Thyroid gland (tissue), 4 donors: ENCODE measurements around the gene ABHD14A. TPM values are rescaled to one million over a fixed set of nuclear protein-coding genes. Genes with fewer than 3 reads are reported as not detected.

Source experiments
- DNase-seq, 2 donors: peaks; one replicate each; pipeline ENCODE4 v3.0.0-alpha.2; 2019
- H3K27ac ChIP-seq, 3 donors: fragments of 200-600 bp; sonication (generic); 1 replicate in 2 of 3; 2 replicates in 1 of 3; pipeline ENCODE4 v1.5.1; 2016 to 2019; ENCODE audit warnings: mild to moderate bottlenecking in 1 of 3, moderate library complexity in 1 of 3
- H3K27me3 ChIP-seq: fragments of 200-600 bp; sonication (generic); one replicate; pipeline ENCODE4 v1.5.1; 2019
- H3K36me3 ChIP-seq, 2 donors: fragments of 200-600 bp; sonication (generic); one replicate each; pipeline ENCODE4 v1.5.1; 2016 to 2019
- H3K4me1 ChIP-seq, 2 donors: fragments of 200-600 bp; sonication (generic); one replicate each; pipeline ENCODE4 v1.5.1; 2017 to 2019
- H3K4me3 ChIP-seq, 3 donors: fragments of 200-600 bp; sonication (generic); replicated peaks in 1 of 3; 1 replicate in 2 of 3; 2 replicates in 1 of 3; pipeline ENCODE4 v1.5.1; 2016; ENCODE audit warnings: mild to moderate bottlenecking in 1 of 3
- H3K9me3 ChIP-seq: fragments of 200-600 bp; sonication (generic); one replicate; pipeline ENCODE4 v1.5.1; 2017
- CTCF ChIP-seq, 6 experiments: fragments of 200-600 bp in 3 of 6; fragments of 450-650 bp in 3 of 6; sonication (generic) in 3 of 6; IDR thresholded peaks; one replicate each; pipeline ENCODE4 v1.5.1; 2016 to 2019; ENCODE audit warnings: antibody characterized with exemption in 6 of 6, mild to moderate bottlenecking in 2 of 6, inconsistent platforms in 1 of 6, moderate library complexity in 1 of 6
- POLR2A ChIP-seq, 2 donors: fragments of 450-650 bp; IDR thresholded peaks; one replicate each; pipeline ENCODE4 v1.6.1; 2017; ENCODE audit warnings: antibody characterized with exemption in 2 of 2, mild to moderate bottlenecking in 2 of 2, moderate library complexity in 1 of 2
- WGBS, 2 donors: methylation state at CpG; one replicate each; pipeline ENCODE4 v1.1.5; 2017; 5-methylcytosine and 5-hydroxymethylcytosine counted together
- intact Hi-C: fragments of 100-400 bp; cut with DNase I; formaldehyde crosslinking; loops from one replicate; pipeline ENCODE4 v1.15.1; 2023
- total RNA-seq, 4 donors: library from RNA; depleted of rRNA; stranded (reverse); fragments of >200 nt; gene quantifications; one replicate each; pipeline ENCODE4 v1.2.3, GENCODE V29; 2016

Gene ABHD14A
- total RNA-seq, 4 donors from 2014 or later = 20.0 to 91.9 (median 49.3) TPM

DNA sequence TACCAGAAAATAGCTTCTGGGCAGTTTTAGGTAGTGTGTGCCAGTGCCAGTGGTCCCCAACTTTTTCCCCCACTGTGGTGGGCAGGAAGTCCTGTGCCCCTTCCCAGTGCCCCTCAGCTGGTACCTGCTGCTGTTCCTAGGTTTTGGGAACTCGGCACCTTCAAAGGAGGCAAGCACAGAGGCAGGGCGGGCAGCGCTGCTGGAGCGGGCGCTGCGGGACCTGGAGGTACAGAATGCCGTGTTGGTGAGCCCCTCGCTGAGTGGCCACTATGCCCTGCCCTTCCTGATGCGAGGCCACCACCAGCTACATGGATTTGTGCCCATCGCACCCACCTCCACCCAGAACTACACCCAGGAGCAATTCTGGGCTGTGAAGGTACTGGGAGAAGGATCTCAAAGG is 5.4 kb downstream of the ABHD14A start:
- WGBS, 2 donors = 95 to 96% methylated on average over 4 to 10 of the region's 10 CpGs
- Histone ChIP-seq H3K9me3 (no peaks in the 10 kb centered on the region), H3K36me3 (no peaks in the 10 kb centered on the region), H3K4me3 (no peak overlapping the region), H3K4me1 (peaks cover 17 to 29% of the 10 kb centered on the region in 2 donors), H3K27me3 (no peaks in the 10 kb centered on the region), H3K27ac (no peak overlapping the region)
- no peak for DNase-seq
- no peak for TF ChIP-seq POLR2A (IDR thresholded peaks at IDR 0.05)
- TF ChIP-seq CTCF (IDR thresholded peaks at IDR 0.05) = no peak
- intact Hi-C loops = no loop called here

DNA sequence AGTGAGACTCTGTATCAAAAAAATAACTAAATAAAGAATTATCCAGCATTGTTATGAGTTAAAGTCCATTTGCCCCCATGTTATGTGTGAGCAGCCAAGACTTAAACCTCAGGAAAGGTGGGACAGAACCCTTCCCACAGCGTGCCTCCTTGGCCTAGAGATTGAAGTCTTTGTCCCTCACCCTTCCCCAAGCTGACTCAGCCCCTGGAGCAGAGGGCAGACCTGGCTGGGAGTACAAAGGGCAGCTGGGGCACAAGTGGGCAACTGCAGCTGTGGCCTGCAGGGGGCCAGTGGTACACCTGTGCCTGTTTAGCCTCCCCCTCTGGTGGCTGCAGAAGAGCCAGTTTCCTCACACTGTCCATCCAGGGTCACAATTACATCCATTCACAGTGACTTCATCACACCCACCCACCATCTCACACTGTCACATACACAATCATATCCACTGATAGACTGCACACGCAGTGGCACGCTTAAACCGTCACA is 7.5 kb downstream of the ABHD14A start:
- intact Hi-C loops = no loop called here
- 11% methylated on average over 4 of the region's 4 CpGs for WGBS, 2 donors
- Histone ChIP-seq H3K4me3 (peak overlapping the region in 2 of 3 donors; percentile 34 to 40), H3K27me3 (no peaks in the 10 kb centered on the region), H3K9me3 (no peaks in the 10 kb centered on the region), H3K27ac (peak overlapping the region; percentile 89 to 94 (median 93)), H3K36me3 (no peaks in the 10 kb centered on the region), H3K4me1 (peaks cover 10 to 20% of the 10 kb centered on the region in 2 donors)
- TF ChIP-seq CTCF (IDR thresholded peaks at IDR 0.05) = peak in 4 of 6 experiments; percentile 28 to 56 (median 34)
- no peak for TF ChIP-seq POLR2A (IDR thresholded peaks at IDR 0.05)
- DNase-seq = peak; percentile 33 to 43

DNA sequence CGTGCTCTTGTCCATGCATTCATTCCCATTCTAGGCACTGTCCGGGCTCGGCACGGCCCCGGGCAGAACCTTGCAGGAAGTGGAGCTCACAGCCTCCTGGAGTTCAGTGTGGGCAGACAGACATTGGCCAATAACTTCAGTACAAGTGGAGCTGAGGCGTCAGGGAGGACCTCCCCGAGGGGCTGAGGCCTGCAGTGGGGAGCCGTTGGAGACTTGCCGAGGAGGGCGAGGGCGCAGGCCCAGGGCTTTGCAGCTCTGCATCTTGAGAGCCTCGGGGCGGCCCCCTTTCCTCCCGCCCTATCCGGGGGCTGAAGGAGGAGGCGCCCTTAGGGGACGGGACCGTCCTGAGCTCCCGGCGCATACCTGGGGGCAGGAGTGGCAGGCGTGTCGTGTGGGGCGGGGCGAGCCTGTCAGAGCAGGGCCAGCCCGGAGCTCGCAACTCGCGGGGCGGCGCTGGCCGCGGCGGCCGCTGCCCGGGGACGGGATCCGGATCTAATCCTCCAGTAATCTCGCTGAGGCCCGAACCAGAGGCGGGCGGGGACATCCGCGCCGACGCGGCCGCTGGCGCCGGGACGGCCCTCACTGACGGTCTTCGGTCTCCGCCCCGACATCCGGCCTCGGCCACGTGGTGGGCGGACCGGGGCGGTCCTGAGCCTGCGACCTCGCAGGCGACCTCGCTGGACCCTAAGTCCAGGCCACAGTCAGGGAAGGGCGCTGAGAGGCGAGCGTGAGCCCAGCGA is 8.1 kb downstream of the ABHD14A start, which contains the start of gene ACY1:
Gene ACY1 (plus strand): TSS at position 698 of the 740 bp plus-strand sequence. CDS start 530 bp downstream, outside the sequence.
- intact Hi-C loops = no loop called here
- H3K27ac ChIP-seq = peak within 1 kb of the TSS; percentile 89 to 94 (median 93)
- H3K4me1 ChIP-seq = peaks cover 10 to 20% of the 10 kb centered on the region in 2 donors
- no peaks in the 10 kb centered on the region for H3K36me3 ChIP-seq
- TF ChIP-seq CTCF (IDR thresholded peaks at IDR 0.05) (peak in 1 of 6 experiments; percentile 2), POLR2A (IDR thresholded peaks at IDR 0.05) (peak in 1 of 2 donors; percentile 81)
- DNase-seq = peak; percentile 95 to 96
- no peaks in the 10 kb centered on the region for H3K9me3 ChIP-seq
- H3K27me3 ChIP-seq = no peaks in the 10 kb centered on the region
- H3K4me3 ChIP-seq = peak within 1 kb of the TSS in 2 of 3 donors; percentile 34 to 40
- WGBS, 2 donors = 0% methylated on average over 25 to 49 of the region's 68 CpGs

DNA sequence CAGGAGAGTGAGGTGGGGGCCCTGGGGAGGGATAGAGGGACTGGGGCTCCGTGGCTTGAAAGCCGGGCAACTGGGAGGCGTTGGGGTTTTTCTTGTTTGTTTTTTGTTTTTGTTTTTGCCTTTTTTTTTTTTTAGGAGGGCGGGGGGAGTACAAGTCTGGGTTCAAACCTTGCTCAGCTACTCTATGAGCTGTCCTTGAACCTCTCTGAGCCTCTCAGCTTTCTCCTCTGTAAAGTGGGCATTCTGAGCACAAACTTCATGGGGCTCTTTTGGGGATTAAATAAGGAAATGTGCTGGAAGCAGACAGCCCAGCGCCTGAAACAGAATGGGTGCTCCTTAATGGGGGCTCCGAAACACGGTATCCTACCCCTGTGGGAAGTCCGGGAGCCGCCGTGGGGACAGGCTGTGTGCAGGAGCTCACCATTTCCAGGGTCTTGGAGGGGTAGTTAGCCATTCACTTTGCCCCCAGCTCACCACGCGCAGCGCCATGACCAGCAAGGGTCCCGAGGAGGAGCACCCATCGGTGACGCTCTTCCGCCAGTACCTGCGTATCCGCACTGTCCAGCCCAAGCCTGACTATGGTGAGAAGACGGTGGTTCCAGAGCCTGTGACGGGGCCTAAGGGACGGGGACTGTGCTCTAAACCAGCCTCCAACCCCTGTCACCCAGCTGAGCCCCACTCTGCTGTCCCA is 8.9 kb downstream of the ABHD14A start:
- no peaks in the 10 kb centered on the region for H3K36me3 ChIP-seq
- TF ChIP-seq POLR2A (IDR thresholded peaks at IDR 0.05) = no peak
- TF ChIP-seq CTCF (IDR thresholded peaks at IDR 0.05) = no peak
- 68 to 70% methylated on average over 19 to 22 of the region's 22 CpGs for WGBS, 2 donors
- H3K4me1 ChIP-seq = peaks cover 10 to 20% of the 10 kb centered on the region in 2 donors
- H3K27ac ChIP-seq = peak overlapping the region; percentile 89 to 94 (median 93)
- H3K9me3 ChIP-seq = no peaks in the 10 kb centered on the region
- intact Hi-C loops = no loop called here
- peak overlapping the region in 2 of 3 donors; percentile 34 to 40 for H3K4me3 ChIP-seq
- no peak for DNase-seq
- H3K27me3 ChIP-seq = no peaks in the 10 kb centered on the region
